GM23338 (cell line): ENCODE results near the gene MYOD1. TPM values are rescaled to one million over a fixed set of nuclear protein-coding genes. Genes with fewer than 3 reads are reported as not detected.

Experiments
- ATAC-seq: fragments of 200-7000 bp; cut with Tn5 transposase; 3 replicates; pipeline ENCODE4 v1.9.1; 2020
- DNase-seq: peaks from one replicate; pipeline ENCODE4 v3.0.0-alpha.2; 2015; ENCODE audit warnings: low spot score
- H2AFZ ChIP-seq: fragments of 200-600 bp; sonication (generic); 2 replicates; pipeline ENCODE4 v1.8.0; 2016; ENCODE audit warnings: antibody characterized with exemption, mild to moderate bottlenecking, moderate library complexity
- H3F3A ChIP-seq: fragments of 200-600 bp; sonication (generic); replicated peaks from 2 replicates; pipeline ENCODE4 v1.8.0; 2017; ENCODE audit warnings: antibody characterized with exemption, mixed run types, low read depth
- H3K27ac ChIP-seq: fragments of 200-600 bp; sonication (generic); 2 replicates; pipeline ENCODE4 v1.6.1; 2016; ENCODE audit warnings: low read depth
- H3K27me3 ChIP-seq: fragments of 200-600 bp; sonication (generic); 2 replicates; pipeline ENCODE4 v1.8.0; 2016; ENCODE audit warnings: mild to moderate bottlenecking, mixed run types, moderate library complexity; ENCODE audit not compliant: insufficient read depth
- H3K36me3 ChIP-seq: fragments of 200-600 bp; sonication (generic); 2 replicates; pipeline ENCODE4 v1.8.0; 2016; ENCODE audit warnings: mild to moderate bottlenecking; ENCODE audit not compliant: insufficient read depth
- H3K4me1 ChIP-seq: fragments of 200-600 bp; sonication (generic); 2 replicates; pipeline ENCODE4 v1.8.0; 2016; ENCODE audit warnings: mild to moderate bottlenecking, moderate library complexity; ENCODE audit not compliant: insufficient read depth
- H3K4me2 ChIP-seq: fragments of 200-600 bp; sonication (generic); 2 replicates; pipeline ENCODE4 v1.7.1; 2017; ENCODE audit warnings: mixed run types
- H3K4me3 ChIP-seq: fragments of 200-600 bp; sonication (generic); 2 replicates; pipeline ENCODE4 v1.6.1; 2016; ENCODE audit warnings: mixed run types
- H3K79me2 ChIP-seq: fragments of 200-600 bp; sonication (generic); replicated peaks from 2 replicates; pipeline ENCODE4 v1.8.0; 2017; ENCODE audit warnings: mild to moderate bottlenecking; ENCODE audit not compliant: insufficient read depth
- H3K9me2 ChIP-seq: fragments of 200-600 bp; sonication (generic); 2 replicates; pipeline ENCODE4 v1.8.0; 2017; ENCODE audit not compliant: insufficient read depth
- H4K20me1 ChIP-seq: fragments of 200-600 bp; sonication (generic); replicated peaks from 2 replicates; pipeline ENCODE4 v1.8.0; 2017; ENCODE audit warnings: mild to moderate bottlenecking; ENCODE audit not compliant: insufficient read depth
- H3K27ac Mint-ChIP-seq: 2 replicates; pipeline ENCODE4 v1.8.0; 2020; ENCODE audit warnings: inconsistent platforms, mild to moderate bottlenecking, moderate library complexity, mixed read lengths
- H3K27me3 Mint-ChIP-seq: 3 replicates; pipeline ENCODE4 v1.8.0; 2022; ENCODE audit warnings: low read depth, mild to moderate bottlenecking, moderate library complexity, mixed read lengths, inconsistent platforms; ENCODE audit not compliant: insufficient read depth, poor library complexity
- H3K36me3 Mint-ChIP-seq: 3 replicates; pipeline ENCODE4 v1.8.0; 2021; ENCODE audit warnings: low read depth, mild to moderate bottlenecking, inconsistent platforms, moderate library complexity, mixed read lengths
- H3K4me1 Mint-ChIP-seq: 3 replicates; pipeline ENCODE4 v1.8.0; 2020; ENCODE audit warnings: mild to moderate bottlenecking, inconsistent platforms, mixed read lengths
- H3K4me3 Mint-ChIP-seq: 3 replicates; pipeline ENCODE4 v1.8.0; 2021; ENCODE audit warnings: moderate library complexity, mild to moderate bottlenecking, inconsistent platforms, mixed read lengths
- H3K9me3 Mint-ChIP-seq: 3 replicates; pipeline ENCODE4 v1.8.0; 2020; ENCODE audit warnings: moderate library complexity, mild to moderate bottlenecking, inconsistent platforms, mixed read lengths
- CTCF ChIP-seq, 2 experiments: fragments of 200-600 bp in 1 of 2; sonication (generic) in 1 of 2; conservative IDR thresholded peaks; 2 replicates each; pipeline versions ENCODE4 v1.5.1 to v1.6.1; 2016 to 2017; ENCODE audit warnings: antibody characterized with exemption in 2 of 2, low read depth in 2 of 2, mild to moderate bottlenecking in 2 of 2, moderate library complexity in 1 of 2
- EZH2phosphoT487 ChIP-seq: fragments of 200-600 bp; sonication (generic); IDR thresholded peaks from one replicate; pipeline ENCODE4 v1.8.1; 2018; ENCODE audit warnings: antibody characterized with exemption; ENCODE audit not compliant: unreplicated experiment
- STAT1 ChIP-seq: IDR thresholded peaks from one replicate; pipeline ENCODE4 v1.6.1; 2016; ENCODE audit warnings: antibody characterized with exemption; ENCODE audit not compliant: unreplicated experiment
- ZNF462 ChIP-seq: fragments of 250-450 bp; sonication (Bioruptor Pico); IDR thresholded peaks from 2 replicates; pipeline ENCODE4 v1.5.0; 2020; ENCODE audit warnings: mild to moderate bottlenecking, moderate library complexity
- polyA plus RNA-seq: library from polyadenylated mRNA; unstranded; fragments of >200 nt; fragmentation: Nextera tagmentation; extraction: Ambion mirVana; gene quantifications from 2 replicates; pipeline ENCODE4 v1.2.1, GENCODE V29; 2016
- total RNA-seq: library from RNA; depleted of rRNA; stranded (reverse); fragments of >200 nt; shearing (Covaris generic); gene quantifications from 2 replicates; pipeline ENCODE4 v1.2.3, GENCODE V29; 2014

The MYOD1 gene
- total and polyA plus RNA-seq, 2 experiments from 2014 or later, result not detected

GRCh38 chr11:17770917-17771316, 51.5 kb downstream of the MYOD1 start:
- no peaks in the 10 kb centered on the region; the same call in 2 of the 3 replicates for H3K9me3 Mint-ChIP-seq
- no peak overlapping the region for H2AFZ ChIP-seq
- no peaks in the 10 kb centered on the region for H3K27me3 ChIP-seq
- peaks cover 5% of the 10 kb centered on the region for H3K27me3 Mint-ChIP-seq
- no peak overlapping the region for H3K4me3 ChIP-seq
- H3K4me1 ChIP-seq, result no peaks in the 10 kb centered on the region
- no peak overlapping the region for H3K4me2 ChIP-seq
- no peak for ATAC-seq
- H3K36me3 Mint-ChIP-seq, result no peaks in the 10 kb centered on the region
- H4K20me1 ChIP-seq, result no peaks in the 10 kb centered on the region
- no peaks in the 10 kb centered on the region for H3K9me2 ChIP-seq
- H3K27ac ChIP-seq, result no peak overlapping the region
- H3K4me1 Mint-ChIP-seq, result peaks cover 5% of the 10 kb centered on the region; the same call in 2 of the 3 replicates
- no peak overlapping the region for H3K27ac Mint-ChIP-seq
- H3F3A ChIP-seq, result no peaks in the 10 kb centered on the region
- H3K4me3 Mint-ChIP-seq, result no peak overlapping the region
- DNase-seq, result no peak
- H3K36me3 ChIP-seq, result no peaks in the 10 kb centered on the region
- H3K79me2 ChIP-seq, result no peaks in the 10 kb centered on the region
- no peak for TF ChIP-seq ZNF462
- TF ChIP-seq EZH2phosphoT487, result no peak
- peak in 1 of 2 experiments; percentile 27; a peak in 3 of 4 replicates for TF ChIP-seq CTCF (conservative IDR thresholded peaks at IDR 0.05; ENCODE audit: low read depth in 2 of 2)

GRCh38 chr11:17771415-17771814, 52.0 kb downstream of the MYOD1 start:
- Histone ChIP-seq H3K27ac (no peak overlapping the region), H4K20me1 (no peaks in the 10 kb centered on the region), H3K4me3 (no peak overlapping the region), H3K9me2 (no peaks in the 10 kb centered on the region), H3K4me2 (no peak overlapping the region), H3K4me1 (no peaks in the 10 kb centered on the region), H3F3A (no peaks in the 10 kb centered on the region), H2AFZ (no peak overlapping the region), H3K79me2 (no peaks in the 10 kb centered on the region), H3K36me3 (no peaks in the 10 kb centered on the region), H3K27me3 (no peaks in the 10 kb centered on the region)
- H3K9me3 Mint-ChIP-seq, result no peaks in the 10 kb centered on the region; the same call in 2 of the 3 replicates
- H3K36me3 Mint-ChIP-seq, result no peaks in the 10 kb centered on the region
- ATAC-seq (no peak), DNase-seq (no peak)
- H3K4me3 Mint-ChIP-seq, result no peak overlapping the region
- H3K27ac Mint-ChIP-seq, result no peak overlapping the region
- peaks cover 8% of the 10 kb centered on the region; the same call in 2 of the 3 replicates for H3K4me1 Mint-ChIP-seq
- peaks cover 5% of the 10 kb centered on the region for H3K27me3 Mint-ChIP-seq
- TF ChIP-seq EZH2phosphoT487, result no peak
- no peak for TF ChIP-seq STAT1
- no peak for TF ChIP-seq ZNF462
